ENCODE results near the gene CCL14.

DNA sequence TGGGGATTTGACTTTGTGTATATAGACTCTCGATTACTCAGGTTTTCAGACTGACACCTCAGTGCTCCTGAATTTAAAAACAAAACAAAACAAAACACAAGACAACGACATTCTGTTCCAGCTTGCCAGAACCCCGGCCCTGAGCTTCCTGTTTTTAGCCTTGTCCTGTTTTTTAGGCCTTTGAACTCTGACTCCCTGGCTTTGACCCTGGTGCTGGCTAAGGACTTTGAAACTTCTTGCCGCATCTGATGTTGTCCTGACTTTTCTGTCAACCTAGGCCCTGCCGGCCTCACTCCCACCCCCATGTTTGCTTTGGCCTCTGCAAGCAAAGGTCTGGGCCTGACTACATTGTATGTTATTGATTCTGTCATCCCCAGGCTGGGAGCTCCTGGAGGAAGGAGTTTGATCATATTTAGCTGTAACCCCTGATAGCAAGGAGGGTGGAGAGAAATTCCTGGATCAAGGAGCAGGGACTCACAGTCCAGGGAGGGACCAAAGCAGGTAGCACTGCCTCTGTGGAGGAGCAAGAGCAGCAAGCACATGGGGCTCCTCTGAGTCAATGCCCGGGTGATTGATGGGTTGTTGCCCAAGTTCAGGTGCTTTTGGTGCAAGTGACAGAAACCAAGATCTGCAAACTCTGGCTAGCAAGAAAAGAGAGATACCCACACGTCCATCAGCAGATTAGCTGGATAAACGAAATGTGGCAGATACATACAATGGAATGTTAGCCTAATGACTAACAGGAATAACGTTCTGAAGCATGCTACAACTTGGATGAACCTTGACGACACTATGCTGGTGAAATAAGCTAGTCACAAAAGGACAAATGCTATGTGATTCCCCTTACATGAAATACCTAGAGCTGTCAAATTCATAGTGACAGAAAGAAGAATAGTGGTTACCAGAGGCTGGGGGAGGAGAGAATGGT, 12.9 kb downstream of the CCL14 start:
- TF ChIP-seq, protein P1, sequence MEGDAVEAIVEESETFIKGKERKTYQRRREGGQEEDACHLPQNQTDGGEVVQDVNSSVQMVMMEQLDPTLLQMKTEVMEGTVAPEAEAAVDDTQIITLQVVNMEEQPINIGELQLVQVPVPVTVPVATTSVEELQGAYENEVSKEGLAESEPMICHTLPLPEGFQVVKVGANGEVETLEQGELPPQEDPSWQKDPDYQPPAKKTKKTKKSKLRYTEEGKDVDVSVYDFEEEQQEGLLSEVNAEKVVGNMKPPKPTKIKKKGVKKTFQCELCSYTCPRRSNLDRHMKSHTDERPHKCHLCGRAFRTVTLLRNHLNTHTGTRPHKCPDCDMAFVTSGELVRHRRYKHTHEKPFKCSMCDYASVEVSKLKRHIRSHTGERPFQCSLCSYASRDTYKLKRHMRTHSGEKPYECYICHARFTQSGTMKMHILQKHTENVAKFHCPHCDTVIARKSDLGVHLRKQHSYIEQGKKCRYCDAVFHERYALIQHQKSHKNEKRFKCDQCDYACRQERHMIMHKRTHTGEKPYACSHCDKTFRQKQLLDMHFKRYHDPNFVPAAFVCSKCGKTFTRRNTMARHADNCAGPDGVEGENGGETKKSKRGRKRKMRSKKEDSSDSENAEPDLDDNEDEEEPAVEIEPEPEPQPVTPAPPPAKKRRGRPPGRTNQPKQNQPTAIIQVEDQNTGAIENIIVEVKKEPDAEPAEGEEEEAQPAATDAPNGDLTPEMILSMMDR (IDR thresholded peaks at IDR 0.05), result no peak
- TF ChIP-seq TEAD4 (IDR thresholded peaks at IDR 0.05; ENCODE audit: borderline replicate concordance, insufficient read depth) (no peak), MEF2A (IDR thresholded peaks at IDR 0.05; ENCODE audit: borderline replicate concordance, low read depth) (no peak), NFIC (IDR thresholded peaks at IDR 0.05; ENCODE audit: borderline replicate concordance) (no peak), GATA2 (CRISPR knock-in tag; IDR thresholded peaks at IDR 0.05) (no peak), TAF1 (IDR thresholded peaks at IDR 0.05; ENCODE audit: borderline replicate concordance, low read depth, low read length) (no peak), RCOR1 (IDR thresholded peaks at IDR 0.05; ENCODE audit: low read length) (no peak), RAD21 (IDR thresholded peaks at IDR 0.05; ENCODE audit: low read length) (no peak), YY1 (IDR thresholded peaks at IDR 0.05; ENCODE audit: low read depth) (no peak)

All from SK-N-SH (cell line).